HTERT RPE-1 (cell line): ENCODE results near the gene CEMIP.

Source experiments
- in situ Hi-C: fragments of 300-500 bp; cut with MboI; formaldehyde crosslinking; loops from 4 replicates; pipeline ENCODE4 v1.14.3; 2020; ENCODE audit warnings: low sequenced_read_pairs

The CEMIP gene

DNA sequence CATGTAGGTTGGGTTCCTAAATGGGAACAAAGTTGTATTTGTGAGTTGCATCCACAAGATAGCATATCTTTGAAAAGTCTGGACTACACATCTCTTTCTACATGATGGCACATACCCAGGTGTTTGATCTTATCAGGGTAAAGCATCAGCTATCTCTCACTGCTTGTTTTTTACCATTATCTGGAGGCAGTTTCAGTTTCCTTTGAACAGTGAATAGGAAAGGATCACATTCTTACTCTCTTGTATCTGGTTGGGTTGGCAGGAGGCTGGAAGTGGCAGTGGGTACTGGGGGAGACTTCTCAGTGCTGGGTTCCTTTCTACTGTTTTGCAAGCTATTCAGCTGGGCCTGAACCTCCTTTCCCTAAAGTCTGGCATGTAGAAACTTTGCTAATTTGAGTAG lies 4.1 kb downstream of the CEMIP start:
- in situ Hi-C loops, result no loop called here

- in situ Hi-C loops, result no loop called here
Measured at GRCh38 chr15:80785335-80785734, 6.2 kb downstream of the CEMIP start.

DNA sequence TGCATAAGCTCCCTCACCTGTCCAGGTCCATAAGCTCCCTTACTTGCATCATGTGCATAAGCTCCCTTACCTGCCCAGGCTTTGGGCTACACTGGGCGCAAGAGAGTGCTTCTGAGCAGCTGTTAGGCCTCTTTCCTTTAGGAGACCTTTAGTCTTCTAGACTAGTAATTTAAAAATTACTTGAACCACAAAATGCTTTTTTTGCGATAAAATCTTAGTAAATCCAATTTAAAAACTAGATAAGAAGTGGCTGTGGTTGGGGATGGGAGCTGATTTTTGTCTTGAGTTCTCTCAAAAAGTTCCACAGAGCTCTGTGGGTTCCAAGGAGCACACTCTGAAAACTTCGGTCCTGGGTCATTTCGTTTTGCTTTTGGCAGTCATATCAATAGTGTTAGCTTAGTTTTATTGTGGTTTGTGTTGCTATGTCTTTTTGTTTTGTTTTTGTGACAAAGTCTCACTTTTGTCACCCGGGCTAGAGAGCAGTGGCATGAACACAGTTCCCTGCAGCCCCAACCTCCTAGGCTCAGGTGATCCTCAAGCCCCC lies 6.7 kb downstream of the CEMIP start:
- in situ Hi-C loops, result no loop called here

DNA sequence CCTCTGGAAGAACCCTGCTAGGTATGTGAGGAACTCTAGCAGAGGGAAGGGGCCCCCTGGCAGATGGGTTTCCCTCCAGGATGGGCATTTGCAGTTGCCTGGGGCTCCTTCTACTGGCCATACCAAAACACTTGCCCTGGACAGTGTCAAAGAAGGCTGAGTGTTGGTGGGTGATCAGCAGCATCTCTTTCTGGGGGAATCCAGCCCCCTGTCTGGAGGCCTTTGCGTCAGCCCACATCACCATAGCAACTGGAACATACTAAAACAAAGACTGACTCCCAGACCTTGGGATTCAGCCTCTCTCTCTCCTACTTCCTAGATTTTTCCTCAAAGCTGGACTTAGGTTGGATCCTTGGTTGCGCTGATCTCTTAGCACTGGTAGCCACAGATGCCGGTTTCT lies 8.1 kb downstream of the CEMIP start:
- in situ Hi-C loops, result no loop called here

GRCh38 chr15:80788536-80788935 lies 9.4 kb downstream of the CEMIP start:
- in situ Hi-C loops, result no loop called here

GRCh38 chr15:80789296-80789695 lies 10.1 kb downstream of the CEMIP start:
- in situ Hi-C loops, result no loop called here

DNA sequence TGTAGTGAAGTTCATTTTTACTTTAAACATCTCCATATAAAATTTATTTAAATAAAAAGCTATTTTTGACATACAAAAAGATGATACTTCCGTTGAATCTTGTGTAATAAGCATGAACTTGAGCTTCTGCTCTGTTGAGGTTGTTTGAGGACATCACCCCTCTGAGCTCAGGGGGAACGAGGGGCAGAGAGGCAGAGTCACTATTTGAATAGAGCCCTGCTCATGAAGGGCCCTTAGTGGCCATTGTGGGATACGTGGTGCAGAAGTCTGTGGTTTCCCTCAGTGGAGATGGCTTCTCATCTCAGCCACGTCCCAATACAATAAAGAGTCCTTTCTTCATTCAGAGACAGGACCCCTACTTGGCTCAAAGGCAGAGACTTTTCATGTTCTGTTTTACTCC lies 10.6 kb downstream of the CEMIP start:
- in situ Hi-C loops, result no loop called here

DNA sequence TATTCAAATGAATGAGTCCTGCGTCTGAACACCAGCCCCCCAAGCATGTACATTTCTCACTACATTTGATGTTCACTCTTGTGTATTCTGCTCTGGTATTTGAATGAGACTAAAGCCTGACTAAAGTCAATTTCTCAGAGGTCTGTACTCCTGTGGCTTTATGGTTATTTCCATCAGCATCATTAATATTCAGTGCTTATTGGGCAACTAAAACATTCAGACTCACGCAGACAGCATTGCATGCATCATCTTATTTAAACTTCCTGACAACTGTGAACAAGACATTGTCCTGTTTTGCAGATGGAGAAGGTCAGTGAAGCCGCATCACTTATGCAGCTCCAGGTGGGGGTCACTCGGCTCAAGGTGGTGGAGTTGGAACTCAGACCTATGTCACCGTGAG lies 11.1 kb downstream of the CEMIP start:
- in situ Hi-C loops, result no loop called here

DNA sequence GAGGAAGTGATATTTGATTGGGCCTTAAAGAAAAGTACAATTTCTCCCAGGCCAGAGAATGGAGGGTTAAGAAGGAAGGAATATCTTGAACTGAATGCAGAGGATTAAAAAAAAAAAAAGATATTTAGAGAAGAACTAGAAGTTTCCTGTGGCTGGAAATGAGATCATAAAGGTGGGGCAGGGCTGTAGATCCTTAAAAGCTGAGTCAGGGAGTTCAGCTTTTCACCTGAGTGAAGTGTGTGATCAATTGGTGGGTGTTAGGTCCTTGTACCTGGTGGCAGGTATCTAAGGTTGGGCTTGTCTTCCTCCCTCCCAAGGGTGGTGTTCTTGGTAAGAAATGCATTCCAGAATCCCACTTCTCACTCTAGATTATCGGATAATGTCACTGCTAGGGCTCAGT lies 11.8 kb downstream of the CEMIP start:
- in situ Hi-C loops, result no loop called here

DNA sequence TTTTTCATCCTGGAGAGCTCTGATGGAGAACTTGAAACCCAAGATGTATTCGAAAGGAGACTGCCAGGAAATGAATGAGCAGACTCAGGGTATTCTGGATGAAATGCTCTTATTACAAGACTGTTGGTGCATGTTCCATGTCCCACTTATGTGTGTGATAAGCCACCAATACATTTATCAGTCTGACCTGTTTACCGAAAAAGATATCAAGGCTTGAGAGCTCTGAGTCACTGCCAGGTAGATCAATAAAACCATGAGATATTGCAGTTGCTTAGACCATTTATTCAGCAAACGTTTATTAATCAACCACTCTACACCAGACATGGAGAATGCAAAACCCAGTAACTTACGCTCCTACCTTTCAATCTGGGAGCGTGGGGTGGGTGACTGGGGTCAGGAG lies 17.2 kb downstream of the CEMIP start:
- in situ Hi-C loops, result no loop called here

DNA sequence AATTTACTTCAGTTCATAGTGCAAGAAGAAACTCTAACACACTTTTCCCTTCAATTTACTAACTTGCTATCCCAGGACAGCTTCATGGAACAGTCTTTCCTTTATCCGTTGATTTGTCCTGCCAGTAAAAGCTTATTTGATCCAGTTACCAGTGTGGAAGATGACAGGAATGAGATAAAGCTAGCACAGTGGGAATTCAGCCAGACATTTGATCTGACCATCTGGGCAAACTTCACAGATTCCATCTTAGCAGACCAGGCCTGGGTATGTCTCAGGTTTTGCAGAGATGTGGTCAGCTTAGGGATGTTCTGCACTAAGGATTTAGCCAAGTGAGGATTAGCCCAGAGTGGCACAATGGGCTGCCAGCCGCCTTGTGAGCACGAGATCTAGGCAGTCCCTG lies 19.7 kb downstream of the CEMIP start:
- in situ Hi-C loops, result no loop called here

GRCh38 chr15:80800067-80800466 lies 20.9 kb downstream of the CEMIP start:
- in situ Hi-C loops, result no loop called here

DNA sequence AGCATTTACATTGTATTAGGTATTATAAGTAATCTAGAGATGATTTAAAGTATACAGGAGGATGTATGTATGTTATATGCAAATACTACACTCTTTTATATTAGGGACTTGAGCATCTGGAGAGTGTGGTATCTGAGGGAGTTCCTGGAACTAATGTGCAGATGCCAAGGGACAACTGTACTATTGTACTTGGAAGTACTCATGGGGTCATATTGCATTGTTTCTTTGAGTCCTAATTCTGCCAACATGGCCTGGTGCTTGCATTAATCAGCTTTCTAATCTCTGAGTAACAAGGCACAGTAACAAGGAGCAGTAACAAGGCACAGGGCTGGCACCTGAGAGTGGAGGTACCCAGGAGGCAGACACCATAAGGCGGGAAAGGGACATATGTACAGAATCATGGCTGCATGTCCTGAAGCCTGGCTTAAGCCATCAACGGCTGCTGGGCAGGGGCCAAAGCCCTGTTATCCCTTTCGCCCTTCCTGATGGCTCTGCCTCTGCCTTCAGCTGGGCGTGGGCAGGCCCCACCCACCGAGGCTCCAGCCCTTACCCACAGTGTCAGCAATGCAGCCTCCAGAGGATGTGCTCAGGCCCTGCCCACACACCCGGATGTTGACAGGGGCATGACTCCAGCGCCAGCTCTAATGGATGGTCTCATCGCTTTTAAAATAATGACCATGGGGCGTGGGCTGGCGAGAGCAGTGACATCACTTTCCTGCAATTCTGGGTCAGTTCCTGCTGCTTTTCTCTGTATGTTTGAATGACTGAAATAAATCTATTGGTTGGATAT lies 22.9 kb downstream of the CEMIP start:
- in situ Hi-C loops, result no loop called here

DNA sequence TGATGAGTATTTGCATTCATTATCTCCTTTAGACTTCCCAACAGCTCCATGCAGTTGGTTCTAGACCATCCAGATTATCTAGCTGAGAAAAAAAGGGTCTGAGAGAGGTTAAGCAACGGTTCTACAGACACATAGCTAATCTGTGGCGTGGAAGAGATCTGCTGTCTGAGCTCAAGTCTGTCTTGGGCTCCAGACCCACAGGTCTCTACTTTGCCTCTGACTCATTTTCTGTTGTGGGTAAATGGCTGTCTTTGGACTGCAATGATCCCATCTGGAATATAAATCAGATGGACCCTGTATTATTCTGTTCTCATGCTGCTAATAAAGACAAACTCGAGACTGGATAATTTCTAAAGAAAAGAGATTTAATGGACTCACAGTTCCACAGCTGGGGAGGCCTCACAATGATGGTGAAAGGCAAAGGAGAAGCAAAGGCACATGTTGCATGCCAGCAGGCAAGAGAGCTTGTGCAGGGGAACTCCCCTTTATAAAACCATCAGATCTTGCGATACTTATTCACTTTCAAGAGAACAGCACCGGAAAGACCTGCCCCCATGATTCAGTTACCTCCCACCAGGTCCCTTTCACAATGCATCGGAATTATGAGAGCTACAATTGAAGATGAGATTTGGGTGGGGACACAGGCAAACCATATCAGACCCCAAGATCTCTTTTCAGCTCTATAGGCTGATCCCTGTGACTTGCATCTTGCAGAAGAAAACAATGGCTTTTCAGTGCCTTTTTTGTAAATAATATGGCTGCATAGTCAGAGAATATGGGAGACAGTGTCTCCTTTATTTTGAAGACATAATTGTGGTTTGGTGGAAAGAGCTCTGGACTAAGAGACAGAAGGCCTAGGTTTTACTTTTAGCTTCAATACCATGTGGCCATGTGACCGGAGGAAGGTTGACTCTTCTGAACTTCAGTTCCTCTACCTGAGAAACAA lies 24.7 kb downstream of the CEMIP start:
- in situ Hi-C loops, result no loop called here

DNA sequence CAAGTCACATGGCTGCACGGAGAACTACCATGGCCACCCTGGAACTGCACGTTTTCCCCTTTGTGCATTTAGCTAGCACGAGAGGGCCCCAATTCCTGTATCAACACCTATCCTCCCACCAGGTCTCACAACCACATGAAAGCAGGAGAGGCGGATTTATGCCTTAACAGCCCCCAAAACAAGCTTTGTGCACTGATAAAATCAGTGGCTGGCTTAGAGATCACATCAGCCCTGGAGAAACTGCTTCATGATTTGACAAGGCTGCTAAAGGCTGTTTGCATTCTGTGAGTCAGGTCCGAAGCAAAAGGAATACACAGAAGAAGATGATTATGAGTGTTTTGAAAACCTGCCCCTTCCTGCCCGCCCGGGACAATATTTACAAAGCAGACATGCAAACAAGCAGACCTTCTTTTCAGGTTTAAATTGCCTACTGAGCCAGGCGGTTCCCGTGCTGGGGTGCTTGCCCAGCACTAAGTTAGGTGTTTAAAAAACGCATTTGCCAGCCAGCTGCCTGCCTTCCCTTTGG lies 25.9 kb downstream of the CEMIP start:
- in situ Hi-C loops, result no loop called here

DNA sequence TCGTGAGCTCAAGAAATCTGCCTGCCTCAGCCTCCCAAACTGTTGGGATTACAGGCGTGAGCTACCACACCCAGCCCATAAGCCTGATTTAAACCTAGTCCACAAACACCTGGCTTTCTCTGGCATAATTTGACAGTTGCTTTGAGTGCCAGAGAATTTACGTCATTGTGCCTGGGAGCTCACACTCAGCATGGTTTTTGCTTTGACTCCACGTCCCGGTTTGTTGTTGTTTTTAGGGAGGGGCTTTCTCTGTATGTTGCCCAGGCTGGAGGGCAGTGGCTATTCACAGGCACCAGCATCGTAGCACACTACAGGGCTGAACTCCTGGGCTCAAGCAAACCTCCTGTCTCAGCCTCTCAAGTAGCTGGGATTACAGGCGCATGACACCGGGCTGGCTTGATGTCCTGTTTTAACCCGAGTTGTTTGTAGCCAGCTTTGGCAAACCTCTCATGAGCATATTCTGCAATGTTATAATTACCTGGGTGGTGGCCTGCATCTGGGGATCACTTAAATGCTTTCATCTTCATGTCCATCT lies 32.7 kb downstream of the CEMIP start:
- in situ Hi-C loops, result no loop called here

GRCh38 chr15:80815106-80815505 lies 35.9 kb downstream of the CEMIP start:
- in situ Hi-C loops, result no loop called here

GRCh38 chr15:80816049-80816653 lies 37.0 kb downstream of the CEMIP start:
- in situ Hi-C loops, result no loop called here

DNA sequence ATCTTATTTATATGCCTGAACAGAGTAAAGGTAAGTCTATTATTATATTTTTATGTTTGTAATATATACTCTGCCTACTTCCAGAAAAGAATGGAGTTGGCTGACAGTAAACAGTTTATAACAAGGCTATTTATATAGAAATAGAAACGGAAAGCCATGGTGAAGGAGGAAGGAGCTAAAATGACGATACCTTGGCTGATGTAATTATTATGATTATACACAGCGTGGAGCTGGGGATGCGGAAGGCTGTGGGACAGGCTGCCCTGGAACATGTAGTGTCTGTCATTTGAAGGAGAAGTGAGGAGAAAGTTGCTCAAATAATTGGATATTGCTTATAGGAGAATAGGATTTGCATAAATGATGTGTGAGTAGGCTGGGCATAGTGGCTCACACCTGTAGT lies 37.8 kb downstream of the CEMIP start:
- in situ Hi-C loops, result no loop called here

DNA sequence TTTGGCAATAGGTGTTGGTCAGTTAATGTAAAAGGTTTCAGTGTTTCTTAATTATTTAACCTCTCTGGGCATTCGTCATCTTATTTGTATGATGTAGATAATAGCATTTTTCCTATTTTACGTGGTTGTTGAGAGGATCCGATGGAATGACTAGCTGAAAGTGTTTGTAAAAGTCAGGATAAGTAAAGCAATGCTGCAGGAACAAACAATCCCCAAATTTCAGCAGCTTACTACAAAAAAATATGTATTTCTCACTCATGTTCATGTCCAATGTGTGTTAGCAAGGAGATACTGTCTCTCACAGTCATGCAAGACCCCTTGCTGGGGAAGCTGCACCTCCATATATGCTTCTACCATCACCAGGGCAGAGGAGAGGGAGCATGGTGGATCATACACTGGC lies 38.7 kb downstream of the CEMIP start:
- in situ Hi-C loops, result no loop called here

DNA sequence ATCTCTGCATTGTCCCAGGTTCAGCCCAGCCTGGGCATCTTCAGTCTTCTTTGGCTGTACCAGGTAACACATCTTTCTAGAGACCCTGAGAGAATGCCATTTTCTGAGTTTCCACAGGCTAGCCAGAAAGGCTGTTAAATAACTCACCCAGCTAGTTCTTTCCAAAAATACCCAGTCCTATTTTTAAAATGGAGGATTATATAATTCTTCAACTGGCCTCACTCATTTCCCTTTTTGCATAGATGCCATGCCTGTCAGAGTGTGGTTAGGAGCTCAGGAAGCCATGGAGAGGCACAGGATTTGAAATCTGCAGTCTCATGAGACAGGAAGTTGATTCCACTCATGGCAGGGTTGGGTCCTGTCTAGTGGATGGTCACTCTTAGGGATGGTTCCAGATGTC lies 39.8 kb downstream of the CEMIP start:
- in situ Hi-C loops, result no loop called here
